GM18511 (cell line): Measurements from ENCODE around the gene CEP162.
"Not testable (repeated sequence)": the region's sequence is repeated elsewhere in the genome, so short reads cannot be mapped to it uniquely, and the experiment has no call there.

Experiments
- ATAC-seq: cut with Tn5 transposase; IDR thresholded peaks from one replicate; pipeline ENCODE4 v1.9.1; 2021; ENCODE audit warnings: mild to moderate bottlenecking, moderate library complexity; ENCODE audit not compliant: unreplicated experiment

The CEP162 gene

DNA sequence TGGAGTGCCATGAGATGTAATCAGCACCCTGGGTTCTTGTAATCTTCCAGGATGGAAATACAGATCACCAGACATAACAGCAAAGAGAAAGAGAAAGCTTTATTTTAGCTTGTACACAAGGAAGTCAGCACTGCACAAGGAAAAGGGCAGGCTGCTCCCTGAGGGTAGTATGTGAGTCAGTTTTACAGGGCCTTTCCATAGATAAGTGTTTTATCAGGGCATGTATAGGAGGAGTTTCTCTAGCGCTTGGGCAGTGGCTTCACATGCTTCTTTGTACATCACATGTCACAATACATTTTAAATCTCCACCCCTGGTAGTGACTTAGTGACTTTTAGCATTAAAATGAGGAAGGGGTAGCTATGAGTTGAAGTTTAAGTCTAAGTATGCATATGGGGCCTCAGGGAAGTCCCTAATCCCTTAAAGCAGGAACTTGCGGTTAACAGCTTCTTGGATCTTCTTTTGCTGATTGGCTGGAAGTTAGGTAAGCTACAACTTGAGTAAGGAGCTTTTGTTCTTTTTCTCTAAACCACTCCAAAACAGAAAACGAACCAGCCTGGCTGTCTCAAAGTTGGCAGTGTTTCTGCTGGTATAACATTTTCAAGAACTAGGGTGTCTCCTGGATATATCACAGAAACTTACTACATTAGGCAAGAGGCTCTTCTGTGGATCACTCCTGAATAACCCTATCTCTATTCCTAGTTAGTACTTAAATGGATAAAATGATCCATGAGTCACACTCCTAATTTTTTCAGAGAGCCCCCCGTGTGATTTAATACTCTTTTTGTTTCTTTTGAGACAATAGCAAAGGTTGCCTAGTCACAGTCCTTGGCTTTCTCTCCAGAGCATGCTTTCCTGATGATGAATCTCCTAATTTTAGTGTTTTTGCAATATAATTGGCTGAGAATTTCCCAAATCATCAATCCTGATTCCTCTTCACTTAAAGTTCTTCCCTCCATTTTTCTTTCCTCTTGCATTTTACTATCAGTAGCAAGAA, 133.7 kb downstream of the CEP162 start:
- ATAC-seq: peak; percentile 53

- ATAC-seq: no peak
These were observed 137.9 kb downstream of the CEP162 start for GRCh38 chr6:84089552-84089951.

- ATAC-seq: no peak
These were observed 138.4 kb downstream of the CEP162 start for GRCh38 chr6:84089081-84089480.

- ATAC-seq: no peak
These were observed 140.7 kb downstream of the CEP162 start for GRCh38 chr6:84086545-84087429.

GRCh38 chr6:84086056-84086455, 141.4 kb downstream of the CEP162 start:
- no peak for ATAC-seq

DNA sequence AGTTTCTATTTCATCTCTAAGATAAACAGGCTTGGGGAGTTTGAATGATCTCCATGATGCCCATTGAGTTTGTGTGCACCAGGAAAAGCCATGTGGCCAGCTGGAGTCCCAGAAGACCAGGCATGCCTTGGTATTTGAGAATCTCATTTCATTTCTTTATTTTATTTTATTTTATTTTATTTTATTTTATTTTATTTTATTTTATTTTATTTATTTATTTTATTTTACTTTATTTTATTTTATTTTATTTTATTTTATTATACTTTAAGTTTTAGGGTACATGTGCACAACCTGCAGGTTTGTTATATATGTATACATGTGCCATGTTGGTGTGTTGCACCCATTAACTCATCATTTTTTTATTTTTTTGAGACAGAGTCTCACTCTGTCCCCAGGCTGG, 142.7 kb downstream of the CEP162 start:
- ATAC-seq: not testable (repeated sequence)

DNA sequence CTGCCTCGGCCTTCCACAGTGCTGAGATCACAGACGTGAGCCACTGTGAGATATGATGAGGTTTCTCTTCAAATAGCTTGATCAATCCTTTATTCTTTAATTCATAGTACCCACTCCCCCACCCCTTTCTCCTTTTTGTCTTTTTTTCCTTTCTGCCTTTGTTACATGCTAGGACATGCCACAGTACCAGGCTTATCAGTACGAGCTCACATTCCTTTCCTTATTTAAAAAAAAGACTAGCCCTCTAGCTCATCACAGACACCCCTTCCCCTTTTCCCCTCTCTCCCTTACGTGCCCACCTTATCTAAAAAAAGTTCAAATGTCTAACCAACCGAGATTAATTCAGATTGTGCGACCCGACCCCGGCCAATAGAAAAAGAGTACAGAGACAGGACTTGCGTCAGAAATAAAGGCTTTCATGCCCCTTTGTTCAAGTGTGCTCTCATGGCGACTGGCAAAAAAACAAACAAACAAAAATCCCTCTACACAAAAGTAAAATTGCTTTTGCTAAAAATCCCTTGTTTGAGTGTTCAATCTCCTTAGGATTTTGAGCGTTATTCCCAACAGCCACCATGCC, 144.7 kb downstream of the CEP162 start:
- no peak for ATAC-seq

DNA sequence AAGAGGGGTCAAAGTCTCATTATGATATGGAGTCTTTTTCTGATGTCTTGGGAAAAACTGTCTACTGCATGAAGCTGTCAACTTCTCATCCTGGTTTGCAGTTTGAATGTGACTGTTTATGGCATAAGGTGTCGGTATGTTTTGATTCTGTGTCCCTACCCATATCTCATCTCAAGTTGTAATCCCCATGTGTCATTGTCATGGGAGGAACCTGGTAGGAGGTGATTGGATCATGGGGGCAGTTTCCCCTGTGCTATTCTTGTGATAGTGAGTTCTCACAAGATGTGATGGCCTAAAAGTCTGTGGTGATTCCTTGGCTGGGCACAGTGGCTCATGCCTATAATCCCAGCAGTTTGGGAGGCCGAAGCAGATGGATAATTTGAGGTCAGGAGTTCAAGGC, 146.2 kb downstream of the CEP162 start:
- no peak for ATAC-seq

- no peak for ATAC-seq
These were observed 149.1 kb downstream of the CEP162 start for GRCh38 chr6:84078335-84078734.

GRCh38 chr6:84077645-84078044, 149.8 kb downstream of the CEP162 start:
- ATAC-seq: no peak

GRCh38 chr6:84074988-84075781, 152.3 kb downstream of the CEP162 start:
- ATAC-seq: no peak
